Transverse colon (tissue), 4 donors: Measurements from ENCODE around the gene MYO7B. TPM values are rescaled to one million over a fixed set of nuclear protein-coding genes. Genes with fewer than 3 reads are reported as not detected.
A peak's percentile ranks its signal among the peaks of the same experiment; 100 is the strongest.

Experiments used
- DNase-seq: peaks from one replicate; pipeline ENCODE4 v3.0.0-alpha.2; 2019
- H3K27ac ChIP-seq, 4 donors: fragments of 200-600 bp; sonication (generic); 2 replicates each; pipeline ENCODE4 v1.5.1; 2016 to 2018; ENCODE audit warnings: inconsistent platforms in 4 of 4
- H3K27me3 ChIP-seq: fragments of 200-600 bp; sonication (generic); 2 replicates; pipeline ENCODE4 v1.5.1; 2017; ENCODE audit warnings: inconsistent platforms
- H3K36me3 ChIP-seq, 4 donors: fragments of 200-600 bp; sonication (generic); 2 replicates each; pipeline ENCODE4 v1.5.1; 2017 to 2019; ENCODE audit warnings: inconsistent platforms in 4 of 4
- H3K4me1 ChIP-seq, 4 donors: fragments of 200-600 bp; sonication (generic); 2 replicates each; pipeline ENCODE4 v1.5.1; 2017 to 2020; ENCODE audit warnings: inconsistent platforms in 4 of 4
- H3K4me3 ChIP-seq, 4 donors: fragments of 200-600 bp; sonication (generic); 1 replicate in 1 of 4; 2 replicates in 3 of 4; pipeline versions ENCODE4 v1.5.1 to v1.6.1; 2017 to 2019; ENCODE audit warnings: inconsistent platforms in 4 of 4
- H3K9me3 ChIP-seq, 2 donors: fragments of 200-600 bp; sonication (generic); 2 replicates each; pipeline ENCODE4 v1.5.1; 2017 to 2019; ENCODE audit warnings: inconsistent platforms in 2 of 2
- EP300 ChIP-seq: sonication (generic); formaldehyde crosslinking; IDR thresholded peaks from one replicate; pipeline ENCODE4 v1.6.1; 2017; ENCODE audit warnings: antibody characterized with exemption, low read depth
- POLR2A ChIP-seq: fragments of 450-650 bp; IDR thresholded peaks from one replicate; pipeline ENCODE4 v1.6.1; 2016; ENCODE audit warnings: antibody characterized with exemption, mild to moderate bottlenecking, moderate library complexity
- POLR2AphosphoS5 ChIP-seq, 3 donors: sonication (generic); formaldehyde crosslinking; IDR thresholded peaks; one replicate each; pipeline ENCODE4 v1.6.1; 2016; ENCODE audit warnings: antibody characterized with exemption in 3 of 3
- WGBS, 2 donors: methylation state at CpG; one replicate each; pipeline ENCODE4 v1.1.5; 2018; ENCODE audit warnings: low coverage in 1 of 2; 5-methylcytosine and 5-hydroxymethylcytosine counted together
- in situ Hi-C, 4 donors: fragments of 200-750 bp; cut with MboI; loops; one replicate each; pipeline versions ENCODE4 v1.15.0 to v1.15.1; 2017; ENCODE audit warnings: low sequenced_read_pairs in 3 of 4, low pct_ligation_motif_present in 1 of 4, low pct_unique_long_range_greater_than_20kb in 1 of 4
- intact Hi-C: fragments of 100-400 bp; cut with DNase I; formaldehyde crosslinking; loops from one replicate; pipeline ENCODE4 v1.15.1; 2023; ENCODE audit warnings: low total_unique reads
- total RNA-seq, 4 donors: library from RNA; depleted of rRNA; stranded (reverse); fragments of >200 nt; gene quantifications; one replicate each; pipeline ENCODE4 v1.1.0, GENCODE V29; 2016
- TF ChIP-seq, protein P1 (sequence below), 5 experiments: fragments of 200-600 bp in 3 of 5; fragments of 450-650 bp in 2 of 5; sonication (generic) in 3 of 5; IDR thresholded peaks; 1 replicate in 2 of 5; 2 replicates in 3 of 5; pipeline ENCODE4 v1.5.1; 2016 to 2017; ENCODE audit warnings: antibody characterized with exemption in 5 of 5, inconsistent platforms in 3 of 5, mild to moderate bottlenecking in 2 of 5, moderate library complexity in 1 of 5

Gene MYO7B
- total RNA-seq, 4 donors from 2014 or later: 242 to 637 (median 280) TPM

DNA sequence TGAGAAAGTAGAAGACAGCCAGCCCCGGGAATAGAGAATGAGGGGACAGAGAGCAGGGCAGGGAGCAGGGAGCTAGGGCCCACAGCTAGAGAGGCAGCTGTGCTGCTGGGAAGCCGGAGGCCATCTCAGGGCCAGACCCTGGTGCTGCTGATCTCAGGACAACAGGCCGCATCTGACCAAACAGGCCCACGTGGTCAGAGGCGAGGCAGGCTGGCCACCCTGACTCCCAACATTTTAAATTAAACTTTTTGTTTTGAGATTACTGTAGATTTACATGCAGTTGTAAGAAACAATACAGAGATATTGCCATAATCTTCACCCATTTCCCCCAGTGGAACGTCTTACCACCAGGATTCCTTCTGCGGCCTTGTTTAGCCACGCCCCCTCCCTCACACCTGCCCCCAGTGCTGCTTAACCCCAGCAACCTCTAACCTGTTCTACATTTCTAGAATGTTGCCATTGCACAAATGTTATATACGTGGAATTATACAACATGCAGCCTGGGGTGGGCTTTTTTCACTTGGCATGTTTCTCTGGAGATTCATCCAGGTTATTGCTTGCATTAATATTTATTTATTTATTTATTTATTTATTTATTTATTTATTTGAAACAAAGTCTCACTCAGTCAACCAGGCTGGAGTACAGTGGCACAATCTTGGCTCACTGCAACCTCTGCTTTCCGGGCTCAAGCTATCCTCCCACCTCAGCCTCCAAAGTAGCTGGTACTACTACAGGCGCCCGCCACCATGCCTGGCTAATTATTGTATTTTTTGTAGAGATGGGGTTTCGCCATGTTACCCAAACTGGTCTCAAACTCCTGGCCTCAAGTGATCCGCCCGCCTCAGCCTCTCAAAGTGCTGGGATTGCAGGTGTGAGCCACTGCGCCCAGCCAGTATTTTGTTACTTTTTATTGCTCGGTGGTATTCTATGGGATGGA is 61.8 kb downstream of the MYO7B start:
- intact Hi-C loops (no loop called here), in situ Hi-C loops (no loop called here)
- 70 to 83% methylated on average over 12 to 17 of the region's 17 CpGs for WGBS, 2 donors
- Histone ChIP-seq H3K4me1 (no peaks in the 10 kb centered on the region), H3K27me3 (no peaks in the 10 kb centered on the region), H3K36me3 (peaks cover 0 to 9% (median 2%) of the 10 kb centered on the region in 4 donors), H3K4me3 (no peak overlapping the region), H3K27ac (no peak overlapping the region), H3K9me3 (no peaks in the 10 kb centered on the region)
- peak; percentile 5 for DNase-seq
- TF ChIP-seq POLR2A: no peak
- TF ChIP-seq POLR2AphosphoS5 (IDR thresholded peaks at IDR 0.05): no peak
- TF ChIP-seq EP300: no peak
- TF ChIP-seq, protein P1, sequence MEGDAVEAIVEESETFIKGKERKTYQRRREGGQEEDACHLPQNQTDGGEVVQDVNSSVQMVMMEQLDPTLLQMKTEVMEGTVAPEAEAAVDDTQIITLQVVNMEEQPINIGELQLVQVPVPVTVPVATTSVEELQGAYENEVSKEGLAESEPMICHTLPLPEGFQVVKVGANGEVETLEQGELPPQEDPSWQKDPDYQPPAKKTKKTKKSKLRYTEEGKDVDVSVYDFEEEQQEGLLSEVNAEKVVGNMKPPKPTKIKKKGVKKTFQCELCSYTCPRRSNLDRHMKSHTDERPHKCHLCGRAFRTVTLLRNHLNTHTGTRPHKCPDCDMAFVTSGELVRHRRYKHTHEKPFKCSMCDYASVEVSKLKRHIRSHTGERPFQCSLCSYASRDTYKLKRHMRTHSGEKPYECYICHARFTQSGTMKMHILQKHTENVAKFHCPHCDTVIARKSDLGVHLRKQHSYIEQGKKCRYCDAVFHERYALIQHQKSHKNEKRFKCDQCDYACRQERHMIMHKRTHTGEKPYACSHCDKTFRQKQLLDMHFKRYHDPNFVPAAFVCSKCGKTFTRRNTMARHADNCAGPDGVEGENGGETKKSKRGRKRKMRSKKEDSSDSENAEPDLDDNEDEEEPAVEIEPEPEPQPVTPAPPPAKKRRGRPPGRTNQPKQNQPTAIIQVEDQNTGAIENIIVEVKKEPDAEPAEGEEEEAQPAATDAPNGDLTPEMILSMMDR (IDR thresholded peaks at IDR 0.05): no peak

DNA sequence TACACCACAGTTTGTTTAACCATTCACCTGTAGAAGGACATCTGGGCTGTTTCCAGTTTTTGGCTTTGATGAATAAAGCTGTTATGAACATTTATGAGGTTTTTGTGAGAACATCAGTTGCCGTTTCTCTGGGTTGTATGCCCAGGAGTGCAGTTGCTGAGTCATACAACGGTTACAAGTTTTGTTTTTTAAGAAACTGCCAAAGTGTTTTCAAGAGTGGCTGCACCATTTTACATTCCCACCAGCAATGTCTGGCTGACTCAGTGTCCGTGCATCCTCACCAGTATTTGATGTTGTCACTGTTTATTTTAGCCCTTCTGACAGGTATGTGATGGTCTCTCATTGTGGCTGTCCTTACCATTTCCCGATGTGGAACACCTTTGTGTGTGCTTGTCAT is 62.5 kb downstream of the MYO7B start:
- Histone ChIP-seq H3K9me3 (no peaks in the 10 kb centered on the region), H3K4me3 (no peak overlapping the region), H3K4me1 (no peaks in the 10 kb centered on the region), H3K36me3 (peaks cover 0 to 9% (median 2%) of the 10 kb centered on the region in 4 donors), H3K27me3 (no peaks in the 10 kb centered on the region), H3K27ac (no peak overlapping the region)
- DNase-seq: no peak
- TF ChIP-seq, protein P1 (IDR thresholded peaks at IDR 0.05): no peak
- in situ Hi-C loops (no loop called here), intact Hi-C loops (no loop called here)
- 63 to 64% methylated on average over 4 of the region's 4 CpGs for WGBS, 2 donors

DNA sequence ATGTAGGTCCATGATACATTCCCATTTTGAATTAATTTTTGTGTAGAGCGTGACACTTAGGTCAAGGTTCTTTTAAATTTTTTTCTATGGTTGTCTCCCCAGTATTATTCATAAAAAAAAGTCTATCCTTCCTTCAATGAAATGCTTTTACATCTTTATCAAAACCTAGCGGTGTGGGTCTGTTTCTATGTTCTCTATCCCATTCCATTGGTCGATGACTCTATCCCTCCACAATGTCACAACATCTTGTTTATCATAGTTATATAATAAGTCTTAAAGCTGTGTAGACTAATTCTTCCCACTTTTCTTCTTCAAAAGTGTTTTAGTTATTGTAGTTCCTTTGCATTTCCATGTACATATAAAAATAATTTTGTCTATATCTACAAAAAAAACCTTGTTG is 63.2 kb downstream of the MYO7B start:
- no peak for DNase-seq
- Histone ChIP-seq H3K27ac (no peak overlapping the region), H3K4me1 (no peaks in the 10 kb centered on the region), H3K36me3 (peaks cover 0 to 9% (median 2%) of the 10 kb centered on the region in 4 donors), H3K9me3 (no peaks in the 10 kb centered on the region), H3K4me3 (no peak overlapping the region), H3K27me3 (no peaks in the 10 kb centered on the region)
- no peak for TF ChIP-seq EP300
- TF ChIP-seq POLR2AphosphoS5 (IDR thresholded peaks at IDR 0.05): no peak
- TF ChIP-seq, protein P1 (IDR thresholded peaks at IDR 0.05): no peak
- no peak for TF ChIP-seq POLR2A
- intact Hi-C loops: no loop called here
- WGBS, 2 donors: 89 to 100% methylated on average over 3 of the region's 3 CpGs
- in situ Hi-C loops: no loop called here

DNA sequence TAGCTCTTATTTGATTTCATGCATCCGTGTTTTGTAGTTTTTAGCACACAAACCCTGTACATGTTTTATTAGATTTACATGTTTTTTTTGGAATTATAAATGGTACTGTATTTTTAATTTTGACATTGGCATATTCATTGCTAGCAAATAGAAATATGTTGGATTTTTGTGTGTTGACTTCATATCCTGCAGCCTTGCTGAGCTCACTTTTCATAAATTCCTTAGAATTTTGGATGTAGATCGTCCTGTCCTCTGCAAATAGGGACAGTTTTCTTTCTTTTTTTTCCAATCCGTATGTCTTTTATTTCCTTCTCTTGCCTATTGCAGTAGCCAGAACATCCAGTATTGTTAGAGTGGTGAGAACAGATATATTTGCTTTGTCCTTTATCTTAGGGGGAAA is 63.7 kb downstream of the MYO7B start:
- Histone ChIP-seq H3K36me3 (peaks cover 0 to 9% (median 2%) of the 10 kb centered on the region in 4 donors), H3K27ac (no peak overlapping the region), H3K9me3 (no peaks in the 10 kb centered on the region), H3K4me3 (no peak overlapping the region), H3K4me1 (no peaks in the 10 kb centered on the region), H3K27me3 (no peaks in the 10 kb centered on the region)
- no peak for TF ChIP-seq POLR2AphosphoS5 (IDR thresholded peaks at IDR 0.05)
- no peak for TF ChIP-seq POLR2A
- TF ChIP-seq, protein P1 (IDR thresholded peaks at IDR 0.05): no peak
- TF ChIP-seq EP300: no peak
- WGBS, 2 donors: 75 to 84% methylated on average over 3 of the region's 3 CpGs
- in situ Hi-C loops: no loop called here
- intact Hi-C loops: no loop called here
- no peak for DNase-seq
